GM15510 (cell line): ENCODE results near the gene DOCK3.

Source experiments
- POLR2A ChIP-seq: IDR thresholded peaks from 3 replicates; pipeline ENCODE4 v1.6.1; 2011; ENCODE audit warnings: borderline replicate concordance; ENCODE audit not compliant: insufficient read length; ENCODE audit errors: extremely low read depth

Gene DOCK3

GRCh38 chr3:51307458-51307857, 632.7 kb downstream of the DOCK3 start:
- no peak for TF ChIP-seq POLR2A

DNA sequence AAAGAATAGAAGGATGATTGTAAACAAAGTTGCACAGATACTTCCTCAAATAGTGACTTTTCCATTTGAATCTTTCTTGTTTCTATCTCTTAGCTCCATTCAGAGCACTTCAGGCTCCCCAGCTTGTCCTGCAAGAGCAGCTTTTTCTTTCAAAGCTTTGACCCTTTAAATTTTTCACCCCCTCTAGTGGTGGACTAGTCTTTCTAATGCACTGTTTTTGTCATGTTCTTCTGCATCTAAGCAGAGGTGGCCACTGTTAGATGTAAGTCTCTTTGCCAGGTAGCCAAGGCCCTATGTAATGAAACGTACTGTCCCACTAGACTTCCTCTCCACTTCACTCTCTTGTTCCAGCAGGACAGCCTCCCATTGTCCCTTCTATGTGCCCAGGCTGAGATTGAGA, 636.3 kb downstream of the DOCK3 start:
- TF ChIP-seq POLR2A, result no peak

GRCh38 chr3:51328206-51328605, 653.5 kb downstream of the DOCK3 start:
- TF ChIP-seq POLR2A, result no peak

DNA sequence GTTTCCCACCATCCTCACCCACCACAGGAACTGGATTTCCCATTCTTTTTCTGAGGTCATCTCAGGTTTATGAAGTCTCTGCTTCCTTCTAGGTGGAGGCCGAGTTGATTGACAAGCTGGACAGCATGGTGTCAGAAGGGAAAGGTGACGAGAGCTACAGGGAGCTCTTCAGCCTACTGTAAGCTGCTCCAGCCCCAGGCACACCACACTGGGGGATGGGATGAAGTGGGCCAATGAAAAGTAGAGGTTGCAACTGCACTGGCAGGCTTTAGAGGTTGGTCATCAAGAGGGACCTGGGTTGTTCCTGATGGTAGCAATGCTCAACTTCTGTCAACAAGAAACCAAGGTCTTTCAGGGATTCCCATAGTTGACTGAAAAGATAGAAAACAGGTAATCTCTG, 655.3 kb downstream of the DOCK3 start:
- TF ChIP-seq POLR2A, result no peak

DNA sequence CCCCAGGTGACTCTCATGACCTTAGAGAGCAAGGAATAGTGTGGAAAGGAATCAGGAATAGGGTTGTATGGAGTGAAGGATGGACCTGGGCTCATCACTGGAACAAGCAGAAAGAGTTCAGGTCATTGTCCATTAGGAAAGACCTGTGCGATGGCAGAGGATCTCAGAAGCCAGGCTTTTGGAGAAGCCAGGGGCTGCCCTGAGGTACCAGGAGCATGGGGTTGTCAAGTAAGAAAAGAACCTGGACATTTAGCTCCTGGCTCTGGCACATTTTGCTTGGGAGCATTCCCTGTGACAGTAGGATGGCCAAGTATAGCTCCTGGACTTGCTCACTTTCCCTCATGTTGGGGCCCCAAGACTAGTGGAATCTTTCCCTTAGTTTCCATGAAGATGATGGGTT, 657.4 kb downstream of the DOCK3 start:
- no peak for TF ChIP-seq POLR2A

GRCh38 chr3:51333021-51333420, 658.3 kb downstream of the DOCK3 start:
- TF ChIP-seq POLR2A, result no peak

DNA sequence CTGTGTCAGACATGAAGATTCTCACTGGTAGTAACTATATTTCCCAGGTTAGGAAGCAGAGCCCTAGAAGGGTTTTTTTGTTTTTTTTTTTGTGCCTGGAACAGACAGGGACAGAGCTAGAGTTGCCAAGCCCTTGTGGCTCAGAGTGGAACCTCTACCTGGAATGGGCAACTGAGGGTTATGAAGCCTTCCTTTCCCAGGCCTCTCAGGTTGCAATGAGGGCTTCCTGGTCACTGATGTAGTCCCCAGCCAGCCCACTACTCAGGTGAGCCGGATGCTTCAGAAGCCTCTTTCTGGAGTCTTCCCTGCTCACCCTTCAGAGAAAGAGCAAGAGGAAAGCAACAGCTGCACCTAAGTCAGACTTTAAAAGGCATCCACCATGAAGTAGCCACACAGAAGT, 661.5 kb downstream of the DOCK3 start:
- no peak for TF ChIP-seq POLR2A

GRCh38 chr3:51337666-51338065, 662.9 kb downstream of the DOCK3 start:
- no peak for TF ChIP-seq POLR2A

GRCh38 chr3:51338632-51339031, 663.9 kb downstream of the DOCK3 start:
- TF ChIP-seq POLR2A, result no peak

DNA sequence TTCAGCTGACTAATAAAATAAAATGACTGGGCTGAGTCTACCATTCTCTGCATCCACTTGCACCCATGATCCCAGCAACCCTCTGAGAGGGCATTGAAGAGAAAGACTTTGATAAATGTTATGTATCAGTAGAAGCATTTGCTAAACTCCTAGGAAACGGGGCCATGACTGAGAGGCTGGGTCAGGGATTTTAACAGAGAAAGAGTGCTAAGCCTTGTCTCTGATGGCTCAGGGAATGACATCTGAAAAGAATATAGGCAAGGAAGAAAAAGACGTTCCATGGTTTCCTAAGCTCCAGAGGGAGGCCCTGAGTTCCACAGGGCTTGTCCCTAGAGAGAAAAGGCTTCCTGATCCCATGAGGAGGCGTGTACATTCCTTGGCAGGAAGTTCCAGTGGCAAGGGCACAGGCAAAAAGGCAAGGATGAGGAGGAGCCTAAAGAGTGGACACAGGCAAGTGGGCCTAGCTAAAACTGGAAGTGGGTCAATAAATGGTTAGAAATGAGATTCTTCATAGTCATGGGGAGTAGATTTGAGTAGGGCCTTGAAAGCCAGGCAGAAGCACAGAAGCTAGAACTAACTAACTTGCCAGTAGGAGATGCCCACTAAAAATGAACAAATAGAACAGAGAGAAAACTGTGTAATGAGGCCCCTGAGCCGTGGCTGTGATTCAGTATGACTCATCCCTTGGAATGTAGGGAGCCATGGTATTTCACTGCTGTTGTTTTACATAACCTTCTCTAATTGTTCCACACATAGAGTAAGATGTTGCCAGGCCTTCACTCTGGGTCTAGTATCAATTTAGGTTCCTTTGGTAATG, 665.5 kb downstream of the DOCK3 start:
- no peak for TF ChIP-seq POLR2A

- no peak for TF ChIP-seq POLR2A
These were observed 666.4 kb downstream of the DOCK3 start for GRCh38 chr3:51340989-51341636.

DNA sequence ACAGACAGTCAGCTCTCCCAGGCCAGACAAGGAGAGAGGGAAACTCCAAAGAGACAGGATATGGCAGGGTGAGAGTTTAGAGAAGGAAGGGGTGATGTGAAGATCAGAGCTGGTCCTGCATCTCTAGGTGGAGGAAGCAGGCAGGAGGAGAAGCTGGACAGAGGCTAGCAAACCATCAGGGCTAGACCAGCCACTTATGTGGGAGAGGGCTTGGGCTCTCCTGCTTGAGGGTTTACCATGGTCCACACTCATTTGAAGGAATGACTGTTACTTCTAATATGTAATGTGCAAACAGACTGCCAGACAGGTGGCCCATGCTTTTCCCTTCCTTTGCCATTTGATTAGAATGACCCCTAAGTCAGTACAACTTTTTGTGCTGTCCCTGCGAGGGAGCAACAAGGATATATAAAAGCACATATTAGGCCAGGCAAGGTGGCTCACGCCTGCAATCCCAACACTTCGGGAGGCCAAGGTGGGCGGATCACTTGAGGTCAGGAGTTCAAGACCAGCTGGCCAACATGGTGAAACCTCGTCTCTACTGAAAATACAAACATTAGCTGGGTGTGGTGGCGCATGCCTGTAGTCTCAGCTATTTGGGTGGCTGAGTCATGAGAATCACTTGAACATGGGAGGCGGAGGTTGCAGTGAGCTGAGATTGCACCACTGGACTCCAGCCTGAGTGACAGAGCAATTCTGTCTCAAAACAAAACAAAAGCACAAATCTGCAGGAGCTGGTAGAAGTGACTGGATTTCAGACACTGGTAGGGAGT, 669.4 kb downstream of the DOCK3 start:
- TF ChIP-seq POLR2A, result no peak

DNA sequence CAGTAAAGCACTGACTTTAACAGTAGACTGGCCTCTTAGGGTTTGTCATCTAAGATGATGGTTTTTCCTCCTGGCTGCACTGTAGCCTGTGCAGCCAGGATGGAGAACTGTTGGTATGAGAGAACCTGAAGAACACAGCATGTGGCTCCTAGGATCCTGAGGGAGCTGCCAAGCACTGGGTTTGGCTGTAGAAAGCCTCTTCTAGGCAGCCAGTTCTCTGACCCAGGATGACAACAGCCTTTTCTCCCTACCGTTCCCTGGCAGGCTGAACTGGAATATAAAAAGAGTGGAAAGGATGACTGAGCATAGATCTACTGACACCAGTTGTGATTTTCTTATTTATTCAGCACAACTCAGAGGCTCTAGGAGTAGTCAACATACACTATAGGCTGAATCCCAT, 676.0 kb downstream of the DOCK3 start:
- no peak for TF ChIP-seq POLR2A

DNA sequence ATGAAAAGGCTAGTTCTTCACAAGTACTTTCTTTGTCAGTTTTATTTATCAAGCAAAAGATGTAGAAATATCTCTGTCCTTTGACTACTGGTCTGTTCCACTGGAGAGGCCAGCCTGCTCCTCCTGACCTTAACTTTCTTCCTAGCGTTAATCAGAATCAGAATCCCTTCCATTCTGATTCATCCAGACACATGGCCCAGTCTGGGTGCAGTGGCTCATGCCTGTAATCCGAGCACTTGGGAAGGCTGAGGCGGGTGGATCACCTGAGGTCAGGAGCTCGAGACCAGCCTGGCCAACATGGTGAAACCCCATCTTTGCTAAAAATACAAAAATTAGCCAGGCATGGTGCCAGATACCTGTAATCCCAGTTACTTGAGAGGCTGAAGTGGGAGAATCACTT, 678.4 kb downstream of the DOCK3 start:
- no peak for TF ChIP-seq POLR2A

DNA sequence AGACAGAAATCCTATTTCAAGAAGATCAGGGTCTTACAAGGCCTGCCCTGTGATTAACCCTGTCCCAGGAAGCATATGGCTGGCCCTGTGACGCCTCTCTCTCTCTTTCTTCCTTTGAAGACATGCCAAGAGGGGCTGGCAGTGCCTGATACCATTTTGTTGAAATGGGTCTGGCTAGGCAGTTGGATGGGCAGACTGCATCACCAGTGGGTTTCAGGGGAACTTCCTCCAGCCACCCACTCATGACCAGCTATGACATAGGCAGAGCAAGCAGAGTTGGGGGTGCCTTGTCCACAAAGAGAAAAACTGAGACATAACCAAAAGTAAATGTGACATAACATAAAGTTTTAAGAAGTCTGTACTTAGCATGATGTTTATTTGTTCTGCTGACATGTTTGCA, 679.0 kb downstream of the DOCK3 start:
- no peak for TF ChIP-seq POLR2A
